ENCODE data around the gene SPATA6. TPM values are rescaled to one million over a fixed set of nuclear protein-coding genes. Genes with fewer than 3 reads are reported as not detected.
"Not testable (repeated sequence)": the region's sequence is repeated elsewhere in the genome, so short reads cannot be mapped to it uniquely, and the experiment has no call there.

SPATA6 gene
- total RNA-seq, 2 donors from 2014 or later: 12.2 to 23.2 TPM

DNA sequence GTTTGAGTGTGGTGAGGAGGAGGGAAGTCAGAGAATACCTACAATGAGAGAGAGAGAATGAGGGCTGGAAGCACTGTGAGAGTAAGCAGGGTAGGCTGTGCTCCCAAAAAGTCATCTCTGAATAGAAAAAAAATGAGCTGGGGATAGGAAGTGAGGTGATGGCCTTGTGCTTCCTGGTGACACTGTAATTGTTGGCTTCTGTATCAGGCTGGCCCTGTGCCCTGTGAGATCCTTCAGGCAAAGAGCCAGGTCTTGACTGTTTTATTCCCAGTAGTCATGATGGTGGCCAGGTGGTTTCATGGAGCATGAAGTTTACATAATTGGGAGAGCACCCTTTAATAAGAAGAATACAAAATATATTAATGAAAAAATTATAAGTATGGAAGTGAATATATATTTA lies 20.4 kb upstream of the SPATA6 start:
- H3K36me3 ChIP-seq: no peaks in the 10 kb centered on the region
- no peak overlapping the region for H3K27ac ChIP-seq
- TF ChIP-seq POLR2A (IDR thresholded peaks at IDR 0.05): no peak
- no peak for TF ChIP-seq POLR2AphosphoS5 (IDR thresholded peaks at IDR 0.05)
- TF ChIP-seq, protein P1, sequence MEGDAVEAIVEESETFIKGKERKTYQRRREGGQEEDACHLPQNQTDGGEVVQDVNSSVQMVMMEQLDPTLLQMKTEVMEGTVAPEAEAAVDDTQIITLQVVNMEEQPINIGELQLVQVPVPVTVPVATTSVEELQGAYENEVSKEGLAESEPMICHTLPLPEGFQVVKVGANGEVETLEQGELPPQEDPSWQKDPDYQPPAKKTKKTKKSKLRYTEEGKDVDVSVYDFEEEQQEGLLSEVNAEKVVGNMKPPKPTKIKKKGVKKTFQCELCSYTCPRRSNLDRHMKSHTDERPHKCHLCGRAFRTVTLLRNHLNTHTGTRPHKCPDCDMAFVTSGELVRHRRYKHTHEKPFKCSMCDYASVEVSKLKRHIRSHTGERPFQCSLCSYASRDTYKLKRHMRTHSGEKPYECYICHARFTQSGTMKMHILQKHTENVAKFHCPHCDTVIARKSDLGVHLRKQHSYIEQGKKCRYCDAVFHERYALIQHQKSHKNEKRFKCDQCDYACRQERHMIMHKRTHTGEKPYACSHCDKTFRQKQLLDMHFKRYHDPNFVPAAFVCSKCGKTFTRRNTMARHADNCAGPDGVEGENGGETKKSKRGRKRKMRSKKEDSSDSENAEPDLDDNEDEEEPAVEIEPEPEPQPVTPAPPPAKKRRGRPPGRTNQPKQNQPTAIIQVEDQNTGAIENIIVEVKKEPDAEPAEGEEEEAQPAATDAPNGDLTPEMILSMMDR (IDR thresholded peaks at IDR 0.05): no peak
- no peaks in the 10 kb centered on the region for H3K4me1 ChIP-seq (replicated peaks)
- H3K27me3 ChIP-seq (replicated peaks; ENCODE audit: insufficient read depth): no peaks in the 10 kb centered on the region
- H3K9me3 ChIP-seq: no peaks in the 10 kb centered on the region
- no peak for DNase-seq (ENCODE audit: low spot score)
- intact Hi-C loops (cut with DNase I): loop anchor here (10.0 kb wide), 1 partner anchor 138 kb away; no protein-coding TSS in a partner anchor
- no peak overlapping the region for H3K4me3 ChIP-seq

DNA sequence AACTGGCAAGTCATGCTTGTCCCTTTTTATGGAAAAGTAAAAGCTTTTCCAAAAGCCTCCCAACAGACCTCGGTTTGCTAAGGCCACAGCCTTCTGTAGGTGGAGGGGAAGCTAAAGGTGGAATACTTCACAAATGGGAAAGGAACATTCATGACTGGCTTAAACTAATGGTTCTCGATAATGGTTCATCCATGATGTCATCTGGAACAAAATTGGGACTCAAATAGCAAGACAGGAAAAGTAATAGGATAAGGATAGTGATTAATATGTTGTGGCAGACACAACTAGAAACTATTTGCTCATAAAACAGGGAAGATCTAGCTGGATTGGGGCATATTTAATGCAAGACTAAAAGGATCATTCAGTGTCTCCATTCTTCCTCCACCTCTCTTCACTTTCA lies 16.7 kb upstream of the SPATA6 start:
- H3K27me3 ChIP-seq (replicated peaks; ENCODE audit: insufficient read depth): no peaks in the 10 kb centered on the region
- DNase-seq (ENCODE audit: low spot score): no peak
- 76% methylated on average over 2 of the region's 2 CpGs for WGBS

DNA sequence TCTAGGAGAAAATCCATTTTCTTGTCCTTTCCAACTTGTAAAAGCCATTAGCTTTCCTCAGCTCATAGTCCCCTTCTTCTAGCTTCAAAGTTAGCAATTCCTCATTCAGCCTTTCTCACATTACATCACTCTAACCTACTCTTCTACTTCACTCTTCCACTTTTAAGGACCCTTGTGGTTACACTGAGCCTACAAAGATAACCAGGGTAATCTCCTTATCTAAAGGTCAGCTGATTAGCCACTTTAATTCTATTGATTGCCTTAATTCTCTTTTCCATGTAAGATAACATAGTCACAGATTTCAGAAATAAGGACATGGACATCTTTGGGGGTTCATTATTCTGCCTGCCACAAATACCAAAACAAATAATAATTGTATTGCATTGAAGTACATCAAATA lies 8.5 kb upstream of the SPATA6 start:
- H3K4me3 ChIP-seq: no peak overlapping the region
- TF ChIP-seq POLR2A (IDR thresholded peaks at IDR 0.05): no peak
- TF ChIP-seq, protein P1 (IDR thresholded peaks at IDR 0.05): no peak
- no peak for TF ChIP-seq POLR2AphosphoS5 (IDR thresholded peaks at IDR 0.05)
- no peaks in the 10 kb centered on the region for H3K4me1 ChIP-seq (replicated peaks)
- intact Hi-C loops (cut with DNase I): no loop called here
- H3K27me3 ChIP-seq (replicated peaks; ENCODE audit: insufficient read depth): no peaks in the 10 kb centered on the region
- H3K36me3 ChIP-seq: no peaks in the 10 kb centered on the region
- H3K27ac ChIP-seq: no peak overlapping the region
- DNase-seq (ENCODE audit: low spot score): no peak
- no peaks in the 10 kb centered on the region for H3K9me3 ChIP-seq

More for the DNA sequence above, 16.7 kb upstream of the SPATA6 start:
- TF ChIP-seq POLR2A (IDR thresholded peaks at IDR 0.05): no peak
- no peaks in the 10 kb centered on the region for H3K36me3 ChIP-seq
- no peaks in the 10 kb centered on the region for H3K4me1 ChIP-seq (replicated peaks)
- intact Hi-C loops (cut with DNase I): no loop called here
- no peaks in the 10 kb centered on the region for H3K9me3 ChIP-seq
- no peak overlapping the region for H3K4me3 ChIP-seq
- H3K27ac ChIP-seq: no peak overlapping the region

DNA sequence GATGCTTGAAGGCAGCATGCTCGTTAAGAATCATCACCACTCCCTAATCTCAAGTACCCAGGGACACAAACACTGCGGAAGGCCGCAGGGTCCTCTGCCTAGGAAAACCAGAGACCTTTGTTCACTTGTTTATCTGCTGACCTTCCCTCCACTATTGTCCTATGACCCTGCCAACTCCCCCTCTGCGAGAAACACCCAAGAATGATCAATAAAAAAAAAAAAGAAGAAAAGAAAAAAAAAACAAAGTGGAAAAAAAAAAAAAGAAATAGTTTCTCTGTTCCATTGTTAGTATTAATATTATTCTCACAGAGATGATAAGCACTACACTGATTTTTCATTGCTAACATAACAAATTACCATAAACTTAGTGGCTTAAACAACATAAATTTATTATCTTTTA lies 8.0 kb upstream of the SPATA6 start:
- intact Hi-C loops (cut with DNase I); H3K9me3 ChIP-seq; H3K36me3 ChIP-seq; DNase-seq (ENCODE audit: low spot score); H3K4me1 ChIP-seq (replicated peaks); H3K27me3 ChIP-seq (replicated peaks; ENCODE audit: insufficient read depth); H3K4me3 ChIP-seq; H3K27ac ChIP-seq: not testable (repeated sequence)
- WGBS: 87% methylated on average over 3 of the region's 4 CpGs

DNA sequence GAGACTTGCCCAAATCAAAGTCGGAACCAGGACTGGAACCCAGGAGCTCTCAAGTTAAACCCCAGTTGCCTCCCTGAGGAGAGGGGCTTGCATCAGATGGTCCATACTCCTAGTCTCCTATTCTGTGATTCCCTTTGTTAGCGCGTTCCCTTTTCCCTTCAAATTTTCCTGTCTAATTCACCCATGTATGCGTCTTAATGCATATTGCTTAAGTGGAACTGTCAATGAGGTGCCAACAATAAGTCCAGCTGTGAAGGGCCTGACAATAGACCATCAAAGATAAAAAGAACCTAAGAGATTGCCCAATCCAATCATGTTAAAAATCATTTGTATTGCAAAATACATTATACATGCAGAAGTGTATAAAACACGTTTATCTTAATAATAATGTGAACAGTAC lies 634 bp upstream of the SPATA6 start:
- H3K4me3 ChIP-seq: peak overlapping the region; percentile 64 to 77
- WGBS: 46% methylated on average over 5 of the region's 5 CpGs
- H3K4me1 ChIP-seq (replicated peaks): no peaks in the 10 kb centered on the region
- no peaks in the 10 kb centered on the region for H3K9me3 ChIP-seq
- H3K27ac ChIP-seq: peak overlapping the region; percentile 89 to 94
- intact Hi-C loops (cut with DNase I): loop anchor here (10.0 kb wide), 1 partner anchor 718 kb away; no protein-coding TSS in a partner anchor
- DNase-seq (ENCODE audit: low spot score): no peak
- H3K36me3 ChIP-seq: no peaks in the 10 kb centered on the region
- no peaks in the 10 kb centered on the region for H3K27me3 ChIP-seq (replicated peaks; ENCODE audit: insufficient read depth)
- no peak for TF ChIP-seq POLR2A (IDR thresholded peaks at IDR 0.05)

DNA sequence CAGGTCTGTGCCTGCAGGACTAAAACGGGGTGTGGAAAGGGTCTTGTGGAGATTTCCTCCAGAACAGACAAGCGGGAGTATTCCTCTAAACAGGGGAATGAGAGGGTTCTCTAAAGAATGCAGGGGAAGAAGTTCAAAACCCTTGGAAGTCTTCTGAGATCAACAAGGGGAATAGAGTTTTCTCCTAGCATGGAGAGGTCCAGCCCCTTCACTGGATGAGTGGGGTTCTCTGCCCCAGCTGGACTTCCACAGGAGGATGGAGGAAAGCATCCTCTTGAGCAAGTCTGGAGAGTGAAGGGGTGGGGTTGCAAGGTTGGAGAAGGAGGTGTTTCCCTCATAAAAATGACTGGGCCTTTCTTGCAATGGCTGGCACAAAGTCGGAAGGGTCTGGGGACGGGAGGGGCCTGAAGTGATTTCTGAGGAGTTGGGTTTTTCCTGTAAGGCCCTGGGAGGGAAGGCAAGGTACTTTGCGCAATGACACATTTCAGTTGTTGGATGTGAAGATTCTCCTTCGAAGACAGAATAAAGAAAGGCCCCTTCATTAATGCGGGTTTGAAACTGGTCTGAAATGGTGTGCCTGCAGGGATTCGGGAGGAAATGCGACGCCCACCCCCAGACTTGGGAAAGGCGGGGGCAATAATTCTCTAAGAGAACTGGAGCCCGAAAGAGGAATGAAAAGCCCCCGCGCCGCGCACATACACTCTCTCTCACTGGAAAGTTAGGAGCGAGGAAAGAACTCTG lies 884 bp downstream of the SPATA6 start:
- peak overlapping the region; percentile 89 to 94 for H3K27ac ChIP-seq
- H3K4me3 ChIP-seq: peak overlapping the region; percentile 64 to 77
- no peaks in the 10 kb centered on the region for H3K27me3 ChIP-seq (replicated peaks; ENCODE audit: insufficient read depth)
- no peaks in the 10 kb centered on the region for H3K36me3 ChIP-seq
- H3K9me3 ChIP-seq: no peaks in the 10 kb centered on the region
- no peak for DNase-seq (ENCODE audit: low spot score)
- intact Hi-C loops (cut with DNase I): loop anchor here (10.0 kb wide), 1 partner anchor 716 kb away; no protein-coding TSS in a partner anchor
- TF ChIP-seq, protein P1 (IDR thresholded peaks at IDR 0.05): no peak
- TF ChIP-seq POLR2AphosphoS5 (IDR thresholded peaks at IDR 0.05): no peak
- TF ChIP-seq POLR2A (IDR thresholded peaks at IDR 0.05): no peak
- no peaks in the 10 kb centered on the region for H3K4me1 ChIP-seq (replicated peaks)
- 10% methylated on average over 17 of the region's 17 CpGs for WGBS
